A673 (cell line): ENCODE measurements around the gene PLEKHO2. TPM values are rescaled to one million over a fixed set of nuclear protein-coding genes. Genes with fewer than 3 reads are reported as not detected.

Experiments used
- BruUV-seq: library from RNA; stranded (reverse); fragments of 400-500 nt; replicated peaks from 2 replicates; lab custom pipeline; 2021; lab: Mats Ljungman, UMichigan
- CTCF ChIA-PET: fragments of 300-600 bp; sonication (Branson Sonifier 250); formaldehyde crosslinking; loops from one replicate; lab custom pipeline; 2022; ENCODE audit warnings: antibody characterized with exemption; lab: Charles Lee
- POLR2A ChIA-PET: fragments of 300-600 bp; sonication (Branson Sonifier 250); formaldehyde crosslinking; loops from one replicate; lab custom pipeline; 2022; ENCODE audit warnings: antibody characterized with exemption; ENCODE audit not compliant: low non-redundant PET; lab: Charles Lee
- DNase-seq: peaks from one replicate; pipeline ENCODE4 v3.0.0-alpha.2; 2015; ENCODE audit warnings: low spot score
- H3K27ac ChIP-seq: fragments of 200-600 bp; sonication (generic); 2 replicates; pipeline ENCODE4 v1.5.1; 2016; ENCODE audit warnings: mixed run types, low read depth, mild to moderate bottlenecking, mixed read lengths, antibody characterized with exemption, low read length; ENCODE audit not compliant: poor library complexity, severe bottlenecking
- H3K27me3 ChIP-seq: fragments of 200-600 bp; sonication (generic); replicated peaks from 2 replicates; pipeline ENCODE4 v1.6.1; 2017; ENCODE audit warnings: mixed run types, low read depth, mild to moderate bottlenecking, mixed read lengths, antibody characterized with exemption, low read length; ENCODE audit not compliant: insufficient read depth, poor library complexity
- H3K36me3 ChIP-seq: fragments of 200-600 bp; sonication (generic); 2 replicates; pipeline ENCODE4 v1.6.1; 2016; ENCODE audit warnings: mixed run types, mild to moderate bottlenecking, mixed read lengths, antibody characterized with exemption, low read length; ENCODE audit not compliant: insufficient read depth, poor library complexity, severe bottlenecking
- H3K4me1 ChIP-seq: fragments of 200-600 bp; sonication (generic); 2 replicates; pipeline ENCODE4 v1.6.1; 2017; ENCODE audit warnings: mixed run types, mild to moderate bottlenecking, mixed read lengths, antibody characterized with exemption, low read length; ENCODE audit not compliant: insufficient read depth, poor library complexity, severe bottlenecking
- H3K4me3 ChIP-seq: fragments of 200-600 bp; sonication (generic); 2 replicates; pipeline ENCODE4 v1.5.1; 2016; ENCODE audit warnings: low read depth, mixed run types, mild to moderate bottlenecking, mixed read lengths, low read length; ENCODE audit not compliant: poor library complexity, severe bottlenecking
- H3K9me3 ChIP-seq: fragments of 200-600 bp; sonication (generic); 2 replicates; pipeline ENCODE4 v1.6.1; 2016; ENCODE audit warnings: mixed run types, low read depth, mild to moderate bottlenecking, mixed read lengths, antibody characterized with exemption, low read length; ENCODE audit not compliant: poor library complexity, severe bottlenecking
- CTCF ChIP-seq: fragments of 300-800, 200-600 bp; sonication (generic); conservative IDR thresholded peaks from 2 replicates; pipeline ENCODE4 v1.5.1; 2017; ENCODE audit warnings: low read depth, mild to moderate bottlenecking, antibody characterized with exemption, low read length, moderate library complexity, mixed read lengths
- EZH2 ChIP-seq: fragments of 200-600 bp; sonication (generic); IDR thresholded peaks from 2 replicates; pipeline ENCODE4 v1.6.1; 2017; ENCODE audit warnings: borderline replicate concordance, low read depth, mild to moderate bottlenecking, mixed read lengths, antibody characterized with exemption, low read length; ENCODE audit not compliant: poor library complexity, severe bottlenecking
- intact Hi-C: fragments of 100-400 bp; cut with micrococcal nuclease; formaldehyde crosslinking; loops from one replicate; pipeline ENCODE4 v1.10.0; 2022; ENCODE audit not compliant: unreplicated experiment
- total RNA-seq: library from RNA; stranded (reverse); gene quantifications from 2 replicates; pipeline ENCODE4 v1.2.3, GENCODE V29; 2021

Gene PLEKHO2
- total RNA-seq, 1 experiment from 2014 or later: 8.9 TPM

- POLR2A ChIA-PET: interaction anchor here (0.7 kb wide), 1 partner anchor 621 kb away, joined by 3 read pairs; no protein-coding TSS in a partner anchor
- Histone ChIP-seq H3K9me3 (no peaks in the 10 kb centered on the region), H3K27me3 (no peaks in the 10 kb centered on the region), H3K27ac (peak within 1 kb of the TSS; percentile 83), H3K36me3 (peaks cover 21% of the 10 kb centered on the region), H3K4me3 (peak within 1 kb of the TSS; percentile 84), H3K4me1 (peaks cover 4% of the 10 kb centered on the region)
- intact Hi-C loops: no loop called here
- BruUV-seq: TSS peak; percentile 66
- TF ChIP-seq CTCF: no peak
- TF ChIP-seq EZH2: no peak
- CTCF ChIA-PET: interaction anchor here (0.8 to 1.1 kb wide), 3 partner anchors 10 to 15 kb away, joined by 3 to 4 read pairs (median 3); no protein-coding TSS in a partner anchor
- DNase-seq: peak; percentile 99
Measured at GRCh38 chr15:64825431-64826294, 16.1 kb upstream of the PLEKHO2 start, which contains the start of gene PIF1. Gene PIF1 (minus strand): TSS chr15:64825647. CDS start chr15:64824335, 1,312 bp downstream.

GRCh38 chr15:64828985-64829384 lies 12.7 kb upstream of the PLEKHO2 start:
- H3K36me3 ChIP-seq: no peaks in the 10 kb centered on the region
- ChIA-PET POLR2A (no interaction called here), CTCF (no interaction called here)
- no peaks in the 10 kb centered on the region for H3K4me1 ChIP-seq
- H3K27ac ChIP-seq: no peak overlapping the region
- no peak overlapping the region for H3K4me3 ChIP-seq
- intact Hi-C loops: no loop called here
- BruUV-seq: no TSS peak
- H3K27me3 ChIP-seq: no peaks in the 10 kb centered on the region
- TF ChIP-seq EZH2: no peak
- no peak for TF ChIP-seq CTCF
- no peaks in the 10 kb centered on the region for H3K9me3 ChIP-seq
- DNase-seq: no peak

GRCh38 chr15:64833690-64834089 lies 8.0 kb upstream of the PLEKHO2 start:
- CTCF ChIA-PET: no interaction called here
- H3K27ac ChIP-seq: no peak overlapping the region
- H3K4me1 ChIP-seq: peaks cover 3% of the 10 kb centered on the region
- H3K9me3 ChIP-seq: no peaks in the 10 kb centered on the region
- H3K36me3 ChIP-seq: no peaks in the 10 kb centered on the region
- TF ChIP-seq CTCF (no peak), EZH2 (no peak)
- intact Hi-C loops: no loop called here
- no peaks in the 10 kb centered on the region for H3K27me3 ChIP-seq
- POLR2A ChIA-PET: no interaction called here
- no TSS peak for BruUV-seq
- DNase-seq: no peak
- no peak overlapping the region for H3K4me3 ChIP-seq
